Measurements from ENCODE around the gene THAP5. TPM values are rescaled to one million over a fixed set of nuclear protein-coding genes. Genes with fewer than 3 reads are reported as not detected.
A peak's percentile ranks its signal among the peaks of the same experiment; 100 is the strongest.

THAP5 gene
- total RNA-seq, 1 experiment from 2014 or later: 18.3 TPM

DNA sequence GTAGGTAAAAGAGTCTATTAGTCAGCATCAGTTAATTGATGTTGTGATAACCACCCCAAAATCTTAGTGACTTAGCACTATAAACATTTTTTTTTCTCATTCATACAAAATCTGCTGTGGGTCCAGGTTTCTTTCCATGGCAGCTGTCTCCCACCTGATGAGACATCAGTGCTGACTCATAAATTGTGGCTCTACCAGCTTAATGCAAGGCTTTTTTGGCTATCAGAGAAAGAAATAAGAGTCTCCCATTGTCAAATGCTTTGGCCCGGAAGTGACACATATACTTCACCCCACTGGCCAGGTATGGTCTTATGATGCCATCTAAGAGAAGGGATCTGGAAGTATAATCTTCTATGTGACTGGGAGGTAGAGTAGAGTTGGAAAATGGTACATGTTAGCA lies 14.7 kb upstream of the THAP5 start:
- DNase-seq: no peak
- Mint-ChIP-seq H3K27me3 (ENCODE audit: unreplicated experiment) (peaks cover 14% of the 10 kb centered on the region), H3K4me3 (ENCODE audit: low read depth, unreplicated experiment) (no peak overlapping the region), H3K27ac (ENCODE audit: unreplicated experiment) (no peak overlapping the region), H3K36me3 (ENCODE audit: insufficient read depth, unreplicated experiment) (no peaks in the 10 kb centered on the region), H3K4me1 (ENCODE audit: low read depth, unreplicated experiment) (peaks cover 16% of the 10 kb centered on the region), H3K9me3 (ENCODE audit: low read depth, unreplicated experiment) (no peaks in the 10 kb centered on the region)
- TF ChIP-seq, protein P1, sequence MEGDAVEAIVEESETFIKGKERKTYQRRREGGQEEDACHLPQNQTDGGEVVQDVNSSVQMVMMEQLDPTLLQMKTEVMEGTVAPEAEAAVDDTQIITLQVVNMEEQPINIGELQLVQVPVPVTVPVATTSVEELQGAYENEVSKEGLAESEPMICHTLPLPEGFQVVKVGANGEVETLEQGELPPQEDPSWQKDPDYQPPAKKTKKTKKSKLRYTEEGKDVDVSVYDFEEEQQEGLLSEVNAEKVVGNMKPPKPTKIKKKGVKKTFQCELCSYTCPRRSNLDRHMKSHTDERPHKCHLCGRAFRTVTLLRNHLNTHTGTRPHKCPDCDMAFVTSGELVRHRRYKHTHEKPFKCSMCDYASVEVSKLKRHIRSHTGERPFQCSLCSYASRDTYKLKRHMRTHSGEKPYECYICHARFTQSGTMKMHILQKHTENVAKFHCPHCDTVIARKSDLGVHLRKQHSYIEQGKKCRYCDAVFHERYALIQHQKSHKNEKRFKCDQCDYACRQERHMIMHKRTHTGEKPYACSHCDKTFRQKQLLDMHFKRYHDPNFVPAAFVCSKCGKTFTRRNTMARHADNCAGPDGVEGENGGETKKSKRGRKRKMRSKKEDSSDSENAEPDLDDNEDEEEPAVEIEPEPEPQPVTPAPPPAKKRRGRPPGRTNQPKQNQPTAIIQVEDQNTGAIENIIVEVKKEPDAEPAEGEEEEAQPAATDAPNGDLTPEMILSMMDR (IDR thresholded peaks at IDR 0.05; ENCODE audit: unreplicated experiment): no peak
- intact Hi-C loops (cut with micrococcal nuclease; ENCODE audit: unreplicated experiment): no loop called here
- no TSS peak for BruUV-seq (replicated peaks)
- CTCF ChIA-PET: no interaction called here

DNA sequence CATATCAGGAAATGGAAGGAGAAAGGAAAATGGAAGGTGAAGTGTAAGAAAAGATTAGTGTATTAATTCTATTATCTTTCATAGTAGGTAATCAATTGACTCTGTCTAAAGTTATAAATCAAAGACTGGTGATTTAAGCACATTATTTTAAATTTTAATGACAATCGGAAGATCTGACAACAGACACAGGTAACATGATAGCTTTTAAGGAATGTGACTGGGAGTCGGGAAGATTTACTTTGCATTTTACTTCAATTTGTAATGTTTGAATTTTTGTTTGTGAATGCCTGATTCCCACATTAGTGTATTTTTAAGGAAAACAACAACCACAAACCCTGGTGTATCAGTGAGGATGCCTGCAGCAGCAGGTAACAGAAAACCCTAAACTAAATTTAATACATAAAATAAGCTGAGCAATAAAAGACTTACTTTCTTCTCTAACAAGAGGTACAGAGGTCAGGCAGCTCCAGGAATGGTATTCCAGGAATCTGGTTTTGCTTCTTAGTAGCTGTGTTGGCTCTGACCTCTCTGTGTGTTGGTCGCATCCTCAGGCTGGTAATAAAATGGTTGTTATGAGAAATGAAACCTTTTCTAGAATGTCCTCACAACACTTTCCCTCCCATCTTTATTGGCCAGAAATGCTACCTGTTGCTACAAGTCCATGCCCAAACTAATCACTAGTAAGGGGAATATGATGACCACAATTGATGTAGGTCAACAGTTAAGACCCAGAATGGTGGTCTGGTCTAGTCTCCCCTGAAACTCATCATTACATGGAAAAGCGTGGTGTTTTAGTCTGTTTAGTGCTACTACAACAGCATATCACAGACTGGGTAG lies 12.4 kb upstream of the THAP5 start:
- BruUV-seq (replicated peaks): no TSS peak
- H3K27me3 Mint-ChIP-seq (ENCODE audit: unreplicated experiment): peaks cover 11% of the 10 kb centered on the region
- H3K4me3 Mint-ChIP-seq (ENCODE audit: low read depth, unreplicated experiment): no peak overlapping the region
- H3K9me3 Mint-ChIP-seq (ENCODE audit: low read depth, unreplicated experiment): no peaks in the 10 kb centered on the region
- CTCF ChIA-PET: no interaction called here
- peaks cover 7% of the 10 kb centered on the region for H3K36me3 Mint-ChIP-seq (ENCODE audit: insufficient read depth, unreplicated experiment)
- peak; percentile 4 for DNase-seq
- peaks cover 21% of the 10 kb centered on the region for H3K4me1 Mint-ChIP-seq (ENCODE audit: low read depth, unreplicated experiment)
- intact Hi-C loops (cut with micrococcal nuclease; ENCODE audit: unreplicated experiment): no loop called here
- no peak overlapping the region for H3K27ac Mint-ChIP-seq (ENCODE audit: unreplicated experiment)
- TF ChIP-seq, protein P1 (IDR thresholded peaks at IDR 0.05; ENCODE audit: unreplicated experiment): no peak

DNA sequence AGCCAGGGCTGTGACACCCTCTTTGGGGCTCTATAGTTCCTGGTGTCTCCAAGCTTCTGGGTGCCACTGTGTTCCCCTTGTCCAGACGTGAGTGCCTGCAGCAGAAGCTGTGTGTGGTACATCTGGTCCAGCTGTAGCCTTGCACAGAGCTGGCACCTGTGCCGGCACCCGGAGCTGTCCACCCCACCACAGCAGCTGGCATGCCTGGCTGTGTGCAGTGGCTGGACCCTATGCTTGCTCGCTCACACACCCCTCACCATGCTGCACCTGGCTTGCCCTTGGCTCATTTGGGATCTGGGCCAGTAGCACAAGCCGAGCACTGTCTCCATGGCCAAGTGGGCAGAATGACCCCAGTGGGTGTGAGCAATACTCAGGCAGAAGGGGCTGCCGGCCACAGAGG lies 10.8 kb upstream of the THAP5 start:
- CTCF ChIA-PET: no interaction called here
- intact Hi-C loops (cut with micrococcal nuclease; ENCODE audit: unreplicated experiment): no loop called here
- peaks cover 30% of the 10 kb centered on the region for H3K4me1 Mint-ChIP-seq (ENCODE audit: low read depth, unreplicated experiment)
- no peaks in the 10 kb centered on the region for H3K9me3 Mint-ChIP-seq (ENCODE audit: low read depth, unreplicated experiment)
- H3K4me3 Mint-ChIP-seq (ENCODE audit: low read depth, unreplicated experiment): no peak overlapping the region
- no peaks in the 10 kb centered on the region for H3K27me3 Mint-ChIP-seq (ENCODE audit: unreplicated experiment)
- no TSS peak for BruUV-seq (replicated peaks)
- no peak for DNase-seq
- no peak overlapping the region for H3K27ac Mint-ChIP-seq (ENCODE audit: unreplicated experiment)
- H3K36me3 Mint-ChIP-seq (ENCODE audit: insufficient read depth, unreplicated experiment): peaks cover 14% of the 10 kb centered on the region
- TF ChIP-seq, protein P1 (IDR thresholded peaks at IDR 0.05; ENCODE audit: unreplicated experiment): no peak

DNA sequence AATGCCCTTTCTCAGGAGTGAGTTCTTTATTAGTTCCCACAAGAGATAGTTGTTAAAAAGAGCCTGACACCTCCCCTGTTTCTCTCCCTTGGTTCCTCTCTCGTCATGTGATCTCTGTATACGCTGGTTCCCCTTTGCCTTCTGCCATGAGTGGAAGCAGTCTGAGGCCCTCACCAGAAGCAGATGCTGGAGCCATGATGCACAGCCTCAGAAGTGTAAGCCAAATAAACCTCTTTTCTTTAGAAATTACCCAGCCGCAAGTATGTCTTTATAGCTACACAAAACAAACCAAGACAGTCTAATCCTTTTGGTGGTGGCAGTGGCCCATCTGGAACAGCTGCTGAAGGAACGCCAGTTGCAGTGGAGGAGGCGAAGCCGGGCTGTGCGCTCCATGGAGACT lies 9.4 kb upstream of the THAP5 start:
- H3K4me1 Mint-ChIP-seq (ENCODE audit: low read depth, unreplicated experiment): peaks cover 30% of the 10 kb centered on the region
- TF ChIP-seq, protein P1 (IDR thresholded peaks at IDR 0.05; ENCODE audit: unreplicated experiment): no peak
- H3K4me3 Mint-ChIP-seq (ENCODE audit: low read depth, unreplicated experiment): no peak overlapping the region
- H3K27ac Mint-ChIP-seq (ENCODE audit: unreplicated experiment): no peak overlapping the region
- peaks cover 17% of the 10 kb centered on the region for H3K36me3 Mint-ChIP-seq (ENCODE audit: insufficient read depth, unreplicated experiment)
- no peaks in the 10 kb centered on the region for H3K9me3 Mint-ChIP-seq (ENCODE audit: low read depth, unreplicated experiment)
- intact Hi-C loops (cut with micrococcal nuclease; ENCODE audit: unreplicated experiment): no loop called here
- no peaks in the 10 kb centered on the region for H3K27me3 Mint-ChIP-seq (ENCODE audit: unreplicated experiment)
- DNase-seq: no peak
- CTCF ChIA-PET: no interaction called here
- BruUV-seq (replicated peaks): no TSS peak

Measured in Calu3 (cell line).